HUES6 (cell line): ENCODE data around the gene ART3.
"Not testable (repeated sequence)": the region's sequence is repeated elsewhere in the genome, so short reads cannot be mapped to it uniquely, and the experiment has no call there.

Source experiments
- H3K27ac ChIP-seq: 2 replicates; pipeline ENCODE4 v1.7.0; 2013; ENCODE audit warnings: low read depth, mild to moderate bottlenecking, low read length, inconsistent platforms
- H3K27me3 ChIP-seq: 2 replicates; pipeline ENCODE4 v1.6.1; 2013; ENCODE audit warnings: low read length; ENCODE audit not compliant: control insufficient read depth, insufficient read depth
- H3K36me3 ChIP-seq: 2 replicates; pipeline ENCODE4 v1.6.1; 2013; ENCODE audit warnings: low read length; ENCODE audit not compliant: control insufficient read depth, insufficient read depth
- H3K4me1 ChIP-seq: 2 replicates; pipeline ENCODE4 v1.6.1; 2013; ENCODE audit warnings: low read length; ENCODE audit not compliant: control insufficient read depth, insufficient read depth
- H3K4me3 ChIP-seq: 2 replicates; pipeline ENCODE4 v1.5.1; 2013; ENCODE audit warnings: low read depth, low read length
- H3K9ac ChIP-seq: one replicate; pipeline ENCODE4 v1.6.1; 2013; ENCODE audit warnings: mild to moderate bottlenecking, low read length
- H3K9me3 ChIP-seq: 2 replicates; pipeline ENCODE4 v1.6.1; 2013; ENCODE audit warnings: low read depth, low read length; ENCODE audit not compliant: control insufficient read depth, insufficient read depth

ART3 gene

DNA sequence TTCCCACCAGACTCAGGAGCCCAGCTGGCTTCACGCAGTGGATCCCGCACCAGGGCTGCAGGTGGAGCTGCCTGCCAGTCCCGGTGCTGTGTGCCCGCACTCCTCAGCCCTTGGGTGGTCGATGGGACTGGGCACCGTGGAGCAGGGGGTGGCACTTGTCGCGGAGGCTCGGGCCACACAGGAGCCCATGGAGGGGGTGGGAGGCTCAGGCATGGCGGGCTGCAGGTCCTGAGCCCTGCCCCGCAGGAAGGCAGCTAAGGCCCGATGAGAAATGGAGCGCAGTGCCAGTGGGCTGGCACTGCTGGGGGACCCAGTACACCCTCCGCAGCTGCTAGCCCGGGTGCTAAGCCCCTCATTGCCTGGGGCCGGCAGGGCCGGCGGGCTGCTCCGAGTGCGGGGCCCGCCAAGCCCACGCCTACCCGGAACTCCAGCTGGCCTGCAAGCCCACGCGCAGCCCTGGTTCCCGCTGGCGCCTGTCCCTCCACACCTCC, 23.9 kb upstream of the ART3 start:
- not testable (repeated sequence) for H3K9ac ChIP-seq, H3K27ac ChIP-seq, H3K36me3 ChIP-seq, H3K9me3 ChIP-seq, H3K27me3 ChIP-seq, H3K4me3 ChIP-seq
- H3K4me1 ChIP-seq = peaks cover 19% of the 10 kb centered on the region

DNA sequence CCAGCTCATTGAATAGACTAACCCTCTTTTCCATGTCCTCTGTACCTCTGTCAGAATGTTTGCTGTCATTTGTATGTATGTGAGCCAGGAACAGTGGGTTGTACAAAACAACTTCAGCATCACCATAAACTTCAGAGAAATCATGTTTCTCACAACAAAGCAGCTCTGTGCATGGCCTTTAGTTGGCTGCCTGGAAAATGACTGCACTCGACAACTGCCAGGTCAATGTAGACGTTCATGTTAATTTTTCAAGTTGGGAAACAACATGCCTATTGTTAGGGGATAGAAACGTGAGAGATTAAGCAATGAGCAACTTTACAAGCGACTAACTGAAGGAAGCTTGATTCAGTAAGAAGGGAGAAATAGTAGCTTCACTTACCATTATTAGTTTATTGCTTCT, 20.8 kb upstream of the ART3 start:
- H3K4me3 ChIP-seq = no peak overlapping the region
- H3K4me1 ChIP-seq = peaks cover 27% of the 10 kb centered on the region
- H3K36me3 ChIP-seq = no peaks in the 10 kb centered on the region
- no peak overlapping the region for H3K27ac ChIP-seq
- no peaks in the 10 kb centered on the region for H3K27me3 ChIP-seq
- H3K9ac ChIP-seq = no peak overlapping the region
- no peaks in the 10 kb centered on the region for H3K9me3 ChIP-seq

DNA sequence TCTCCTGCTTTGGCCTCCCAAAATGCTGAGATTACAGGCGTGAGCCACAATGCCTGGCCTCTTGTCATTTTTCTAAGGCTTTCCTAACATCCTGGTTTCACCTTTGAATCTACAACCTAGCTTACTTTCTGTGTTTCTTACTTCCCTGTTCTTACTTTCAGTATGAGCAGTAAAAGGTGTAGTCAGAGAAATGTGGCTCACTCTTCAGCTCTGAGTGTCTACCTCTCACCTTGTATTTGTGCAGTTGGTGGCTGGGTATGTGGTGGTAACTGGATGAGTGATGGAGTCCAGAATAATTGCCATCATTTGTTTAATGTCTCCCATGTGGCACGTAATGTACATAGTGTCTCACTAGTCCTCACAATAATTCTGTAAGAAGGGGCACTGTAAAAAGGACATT, 19.5 kb upstream of the ART3 start:
- Histone ChIP-seq H3K36me3 (no peaks in the 10 kb centered on the region), H3K4me1 (peaks cover 27% of the 10 kb centered on the region), H3K4me3 (no peak overlapping the region), H3K27ac (no peak overlapping the region), H3K9ac (no peak overlapping the region), H3K27me3 (no peaks in the 10 kb centered on the region), H3K9me3 (no peaks in the 10 kb centered on the region)

DNA sequence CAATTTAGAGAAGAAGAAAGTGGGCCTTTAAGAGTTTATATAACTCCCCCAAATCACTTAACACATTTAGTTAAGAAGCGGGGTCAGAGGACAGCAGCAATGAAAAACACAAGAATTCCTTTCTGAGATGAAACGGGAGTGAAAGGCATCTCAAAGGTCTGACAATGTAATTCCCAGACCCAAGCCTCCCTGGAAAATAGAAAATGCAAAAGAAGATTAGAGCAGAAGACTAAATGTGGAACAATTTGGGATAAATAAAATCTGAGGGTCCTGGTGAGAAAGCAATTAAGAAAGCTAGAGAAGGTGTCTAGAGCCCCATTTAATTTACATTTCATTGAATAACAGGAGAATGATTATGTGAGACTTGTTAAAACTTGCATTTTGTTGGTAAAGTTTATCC, 19.1 kb upstream of the ART3 start:
- no peak overlapping the region for H3K27ac ChIP-seq
- H3K36me3 ChIP-seq = no peaks in the 10 kb centered on the region
- no peaks in the 10 kb centered on the region for H3K9me3 ChIP-seq
- peaks cover 27% of the 10 kb centered on the region for H3K4me1 ChIP-seq
- H3K4me3 ChIP-seq = no peak overlapping the region
- H3K27me3 ChIP-seq = no peaks in the 10 kb centered on the region
- H3K9ac ChIP-seq = no peak overlapping the region

DNA sequence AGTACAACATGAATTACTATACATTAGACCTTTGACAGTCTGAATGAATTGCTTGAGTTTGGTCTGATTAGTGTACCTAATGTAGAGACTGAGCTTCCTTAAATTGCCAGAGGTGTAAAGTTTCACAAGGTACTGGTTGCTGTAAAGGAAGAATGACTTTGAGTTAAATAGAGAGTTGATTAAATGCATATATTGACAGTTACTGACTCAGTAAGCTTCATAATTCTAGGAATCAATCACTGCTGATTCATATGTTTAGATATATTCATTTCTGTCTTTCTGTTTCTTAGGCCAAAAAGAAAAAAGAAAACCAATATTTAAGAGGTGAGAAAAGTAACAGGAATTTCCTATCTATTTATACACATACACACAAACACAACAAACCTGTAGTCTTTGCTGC, 16.2 kb upstream of the ART3 start:
- H3K27me3 ChIP-seq = no peaks in the 10 kb centered on the region
- H3K9ac ChIP-seq = no peak overlapping the region
- H3K36me3 ChIP-seq = no peaks in the 10 kb centered on the region
- H3K4me1 ChIP-seq = peaks cover 27% of the 10 kb centered on the region
- no peak overlapping the region for H3K27ac ChIP-seq
- no peaks in the 10 kb centered on the region for H3K9me3 ChIP-seq
- no peak overlapping the region for H3K4me3 ChIP-seq

DNA sequence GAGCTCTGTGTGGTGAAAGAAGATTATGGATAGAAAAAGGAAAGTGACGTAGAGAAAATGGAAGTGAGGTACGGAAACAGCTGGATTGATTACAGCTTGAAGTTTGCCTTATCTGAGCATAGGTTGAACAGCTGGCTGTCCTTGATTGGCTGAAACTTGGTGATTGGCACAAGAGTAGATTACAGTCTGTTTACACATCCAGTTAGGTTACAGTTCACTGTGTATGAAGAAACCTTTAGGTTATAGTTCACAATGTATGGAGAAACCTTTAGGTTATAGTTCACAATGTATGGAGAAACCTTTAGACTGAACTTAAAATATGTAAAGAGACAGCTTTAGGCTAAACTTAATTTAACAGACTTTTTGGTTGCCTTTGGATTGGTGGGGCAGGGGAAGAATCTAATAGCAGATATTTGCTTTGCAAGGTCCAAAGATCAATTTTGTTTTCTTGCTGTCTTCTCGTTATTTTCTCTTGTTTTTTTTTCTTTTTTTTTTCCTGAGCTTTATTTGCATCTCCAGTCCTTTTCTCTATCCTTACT, 15.6 kb upstream of the ART3 start:
- Histone ChIP-seq H3K27ac (no peak overlapping the region), H3K4me3 (no peak overlapping the region), H3K4me1 (peaks cover 20% of the 10 kb centered on the region), H3K27me3 (no peaks in the 10 kb centered on the region), H3K9ac (no peak overlapping the region), H3K9me3 (no peaks in the 10 kb centered on the region), H3K36me3 (no peaks in the 10 kb centered on the region)

DNA sequence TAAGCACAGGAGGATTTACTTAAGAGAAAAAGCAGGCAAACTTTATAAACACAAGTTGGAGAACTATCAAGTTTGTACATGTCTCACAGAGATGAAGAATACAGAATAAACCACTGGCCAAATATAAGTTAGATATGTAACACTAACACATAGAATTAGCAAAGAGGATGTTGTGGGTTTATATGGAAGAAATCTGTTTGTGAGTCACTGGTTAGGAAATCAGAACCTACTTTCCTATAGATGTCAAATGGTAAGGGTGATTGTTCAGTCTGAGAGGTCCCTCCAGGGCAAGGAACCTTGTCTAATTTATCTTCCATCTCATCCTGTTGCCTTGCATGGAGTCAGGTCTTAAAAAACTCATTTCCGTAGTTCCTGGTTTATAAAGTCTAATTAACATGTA, 14.8 kb upstream of the ART3 start:
- no peaks in the 10 kb centered on the region for H3K9me3 ChIP-seq
- H3K4me1 ChIP-seq = peaks cover 17% of the 10 kb centered on the region
- H3K9ac ChIP-seq = no peak overlapping the region
- H3K4me3 ChIP-seq = no peak overlapping the region
- no peaks in the 10 kb centered on the region for H3K27me3 ChIP-seq
- no peaks in the 10 kb centered on the region for H3K36me3 ChIP-seq
- H3K27ac ChIP-seq = no peak overlapping the region

DNA sequence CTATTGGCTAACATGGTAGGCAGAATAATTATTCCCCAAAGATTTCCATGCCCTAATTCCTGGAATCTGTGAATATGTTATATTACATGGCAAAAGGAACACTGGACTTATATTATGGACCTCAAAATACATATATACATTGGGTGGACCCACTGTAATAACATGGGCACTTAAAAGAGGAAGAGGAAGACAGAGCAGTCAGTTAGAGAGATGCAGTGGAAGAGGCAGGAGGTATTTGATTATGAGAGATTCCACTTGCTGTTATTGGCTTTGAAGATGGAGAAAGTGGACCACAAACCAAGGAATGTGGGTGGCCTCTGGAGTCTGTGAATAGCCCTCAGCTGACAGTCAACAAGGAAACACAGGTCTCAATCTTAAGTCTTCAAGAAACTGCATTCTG, 14.0 kb upstream of the ART3 start:
- no peak overlapping the region for H3K27ac ChIP-seq
- H3K4me1 ChIP-seq = peaks cover 9% of the 10 kb centered on the region
- H3K36me3 ChIP-seq = no peaks in the 10 kb centered on the region
- H3K4me3 ChIP-seq = no peak overlapping the region
- no peaks in the 10 kb centered on the region for H3K27me3 ChIP-seq
- H3K9ac ChIP-seq = no peak overlapping the region
- H3K9me3 ChIP-seq = no peaks in the 10 kb centered on the region

DNA sequence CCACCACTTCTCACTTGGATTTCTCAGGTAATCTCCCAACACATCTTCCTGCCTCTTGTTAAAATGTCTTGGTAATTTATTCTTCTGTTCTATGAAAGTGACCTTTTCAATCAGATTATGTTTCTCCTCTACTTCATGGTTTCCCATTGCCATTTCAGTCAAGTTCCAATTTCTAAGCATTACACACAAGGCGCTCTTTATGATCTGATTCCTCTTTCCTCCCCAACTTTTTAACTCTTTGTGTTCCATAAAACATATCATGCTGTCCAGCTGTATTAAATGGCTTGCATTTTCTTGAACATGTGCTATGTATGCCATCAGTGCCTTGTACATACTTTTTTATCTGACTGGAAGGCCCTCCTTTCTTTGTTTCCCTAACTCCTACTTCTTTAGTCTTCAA, 13.1 kb upstream of the ART3 start:
- Histone ChIP-seq H3K36me3 (no peaks in the 10 kb centered on the region), H3K4me3 (no peak overlapping the region), H3K27me3 (no peaks in the 10 kb centered on the region), H3K9ac (no peak overlapping the region), H3K4me1 (no peaks in the 10 kb centered on the region; the same call in 1 of the 2 replicates), H3K9me3 (no peaks in the 10 kb centered on the region), H3K27ac (no peak overlapping the region)

DNA sequence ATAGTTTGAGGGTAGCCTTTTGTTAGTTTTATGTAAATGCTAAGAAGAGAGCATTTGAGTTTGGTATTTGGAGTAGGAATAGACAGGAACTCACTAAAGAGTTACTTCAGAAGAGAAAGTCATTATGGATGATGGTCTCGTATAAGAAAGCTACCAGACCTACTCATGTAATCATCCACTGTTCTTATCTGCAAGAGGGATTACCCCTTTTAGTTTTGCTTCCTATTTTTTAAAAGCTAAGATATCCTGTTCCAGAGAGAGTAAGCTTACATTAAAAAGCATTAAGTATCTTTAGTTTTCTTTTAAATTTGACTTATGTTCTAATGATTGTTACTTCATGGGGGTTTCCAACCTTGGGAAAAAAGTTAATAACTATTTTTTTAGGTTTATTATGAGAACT, 12.5 kb upstream of the ART3 start:
- Histone ChIP-seq H3K36me3 (no peaks in the 10 kb centered on the region), H3K27ac (no peak overlapping the region), H3K4me3 (no peak overlapping the region), H3K4me1 (no peaks in the 10 kb centered on the region; the same call in 1 of the 2 replicates), H3K9me3 (no peaks in the 10 kb centered on the region), H3K9ac (no peak overlapping the region), H3K27me3 (no peaks in the 10 kb centered on the region)

DNA sequence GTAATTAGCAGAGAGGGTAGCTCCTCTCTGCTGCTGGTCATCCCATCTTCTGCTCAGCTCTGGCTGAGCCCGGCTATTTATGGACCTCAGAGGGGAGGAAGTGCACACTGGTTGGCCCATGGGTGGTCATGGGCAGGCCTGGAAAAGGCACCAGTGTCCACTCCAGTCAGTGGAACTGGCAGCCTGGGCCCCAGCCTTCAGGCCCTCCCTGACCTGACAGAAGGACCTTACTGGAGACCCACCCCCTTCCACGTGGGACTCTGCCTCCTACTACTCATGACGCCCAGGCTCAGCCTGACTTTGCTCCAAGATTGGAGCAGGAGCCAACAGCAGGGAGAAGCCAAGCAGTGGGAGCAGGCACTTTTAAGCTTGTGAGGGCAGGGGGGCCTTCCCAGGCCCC, 8.0 kb upstream of the ART3 start:
- no peak overlapping the region for H3K27ac ChIP-seq
- H3K27me3 ChIP-seq = no peaks in the 10 kb centered on the region

More for the DNA sequence above, 8.0 kb upstream of the ART3 start:
- Histone ChIP-seq H3K36me3 (no peaks in the 10 kb centered on the region), H3K9me3 (no peaks in the 10 kb centered on the region), H3K9ac (no peak overlapping the region), H3K4me3 (no peak overlapping the region), H3K4me1 (no peaks in the 10 kb centered on the region)
